K562 (cell line): ENCODE measurements around the gene HIPK2. TPM values are rescaled to one million over a fixed set of nuclear protein-coding genes. Genes with fewer than 3 reads are reported as not detected.

ENCODE experiments used
- CEBPB ChIP-seq: fragments of 450-650 bp; IDR thresholded peaks from 2 replicates; pipeline ENCODE4 v1.6.1; 2016; ENCODE audit warnings: missing genetic modification characterization, missing compliant biosample characterization
- CEBPG ChIP-seq, 3 experiments: fragments of 200-800 bp in 1 of 3; sonication (Bioruptor generic) in 1 of 3; sonication (generic) in 1 of 3; formaldehyde crosslinking in 1 of 3; IDR thresholded peaks in 2 of 3; conservative IDR thresholded peaks in 1 of 3; 2 replicates each; pipeline versions ENCODE4 v1.6.1 to v1.8.0; 2016 to 2022; ENCODE audit warnings: missing compliant biosample characterization in 2 of 3, missing genetic modification characterization in 2 of 3, mild to moderate bottlenecking in 1 of 3, missing genetic modification reagents in 1 of 3
- MEIS2 ChIP-seq: fragments of 450-650 bp; IDR thresholded peaks from 2 replicates; pipeline ENCODE4 v1.6.1; 2014; ENCODE audit warnings: mild to moderate bottlenecking; ENCODE audit not compliant: partially characterized antibody
- POLR2AphosphoS2 ChIP-seq: IDR thresholded peaks from 2 replicates; pipeline ENCODE4 v1.6.1; 2012; ENCODE audit warnings: low read length, improper control_type of control experiment
- ZBTB7A ChIP-seq: IDR thresholded peaks from 2 replicates; pipeline ENCODE4 v1.6.1; 2011; ENCODE audit warnings: low read depth, mild to moderate bottlenecking, low read length, moderate library complexity, borderline replicate concordance; ENCODE audit not compliant: control insufficient read depth
- ZNF586 ChIP-seq: fragments of 450-650 bp; formaldehyde crosslinking; conservative IDR thresholded peaks from 2 replicates; pipeline ENCODE4 v1.4.0; 2020; ENCODE audit warnings: mild to moderate bottlenecking, moderate library complexity
- polyA plus RNA-seq, 8 experiments: library from polyadenylated mRNA; depleted of rRNA in 4 of 8; stranded (reverse) in 5 of 8; unstranded in 3 of 8; fragments of >200 nt; fragmentation: Nextera tagmentation in 2 of 8; fragmentation: Illumina TruSeq in 1 of 8; extraction: Ambion mirVana in 2 of 8; extraction: Trizol in 1 of 8; gene quantifications; 2 replicates each; pipeline versions ENCODE4 v1.2.1 to v1.2.3, GENCODE V29; 2011 to 2014; ENCODE audit warnings: inconsistent platforms in 1 of 8, missing spikeins in 1 of 8
- total RNA-seq, 7 experiments: library from RNA; depleted of rRNA in 6 of 7; stranded (reverse); fragments of >200 nt in 6 of 7; fragmentation: Illumina TruSeq in 2 of 7; extraction: Trizol in 2 of 7; gene quantifications; 2 replicates each; pipeline versions ENCODE4 v1.2.1 to v1.2.3, GENCODE V29; 2011 to 2021; ENCODE audit warnings: low replicate concordance in 1 of 7
- TF ChIP-seq, protein P1 (sequence below): fragments of 450-650 bp; IDR thresholded peaks from 2 replicates; pipeline ENCODE4 v1.6.1; 2016
- TF ChIP-seq, protein P2 (sequence below), 2 experiments: fragments of 450-650 bp in 1 of 2; sonication (generic) in 1 of 2; formaldehyde crosslinking in 1 of 2; IDR thresholded peaks in 1 of 2; conservative IDR thresholded peaks in 1 of 2; 2 replicates each; pipeline versions ENCODE4 v1.6.1 to v1.8.1; 2016 to 2023; ENCODE audit warnings: mild to moderate bottlenecking in 2 of 2, moderate library complexity in 2 of 2, inconsistent platforms in 1 of 2, missing genetic modification reagents in 1 of 2

The HIPK2 gene
- total and polyA plus RNA-seq, 9 of the 15 experiments (the other 6 are each of a cell fraction or from before 2014, with no cell fraction given): 0.69 to 19.8 (median 5.1) TPM

DNA sequence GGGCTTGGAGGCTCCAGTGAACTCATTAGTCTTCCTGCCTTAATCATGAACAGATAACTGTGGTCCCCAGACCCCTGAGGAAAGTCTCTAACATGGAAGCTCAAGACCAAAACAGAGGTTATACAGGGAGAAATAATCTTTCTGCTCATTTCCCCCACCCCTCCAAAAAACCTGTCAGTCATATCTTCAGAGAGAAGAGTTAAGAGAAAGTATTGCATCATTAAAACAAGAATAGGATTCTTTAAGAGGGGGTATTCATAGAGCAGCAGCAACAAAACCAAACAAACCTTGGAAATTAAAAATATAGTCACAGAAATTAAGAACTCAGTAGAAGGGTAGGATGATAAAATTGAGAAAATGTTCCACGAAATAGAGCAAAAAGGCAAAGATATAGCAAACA is 246.7 kb downstream of the HIPK2 start (continued):
- TF ChIP-seq CEBPB (tag) (peak; percentile 54), POLR2AphosphoS2 (no peak), ZBTB7A (no peak), ZNF586 (CRISPR knock-in tag) (no peak), CEBPG (CRISPR knock-in tag; IDR thresholded peaks at IDR 0.05) (peak; percentile 6; the same call in 1 of the 2 replicates), CEBPG (tag; conservative IDR thresholded peaks at IDR 0.05 in 1 of 2, IDR thresholded peaks at IDR 0.05 in 1 of 2) (peak; percentile 84 to 86), MEIS2 (peak; percentile 35)
- TF ChIP-seq, protein P1, sequence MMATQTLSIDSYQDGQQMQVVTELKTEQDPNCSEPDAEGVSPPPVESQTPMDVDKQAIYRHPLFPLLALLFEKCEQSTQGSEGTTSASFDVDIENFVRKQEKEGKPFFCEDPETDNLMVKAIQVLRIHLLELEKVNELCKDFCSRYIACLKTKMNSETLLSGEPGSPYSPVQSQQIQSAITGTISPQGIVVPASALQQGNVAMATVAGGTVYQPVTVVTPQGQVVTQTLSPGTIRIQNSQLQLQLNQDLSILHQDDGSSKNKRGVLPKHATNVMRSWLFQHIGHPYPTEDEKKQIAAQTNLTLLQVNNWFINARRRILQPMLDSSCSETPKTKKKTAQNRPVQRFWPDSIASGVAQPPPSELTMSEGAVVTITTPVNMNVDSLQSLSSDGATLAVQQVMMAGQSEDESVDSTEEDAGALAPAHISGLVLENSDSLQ: peak; percentile 88
- TF ChIP-seq, protein P2, sequence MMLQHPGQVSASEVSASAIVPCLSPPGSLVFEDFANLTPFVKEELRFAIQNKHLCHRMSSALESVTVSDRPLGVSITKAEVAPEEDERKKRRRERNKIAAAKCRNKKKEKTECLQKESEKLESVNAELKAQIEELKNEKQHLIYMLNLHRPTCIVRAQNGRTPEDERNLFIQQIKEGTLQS (IDR thresholded peaks at IDR 0.05): peak; percentile 82
- TF ChIP-seq, protein P2 (CRISPR knock-in tag; conservative IDR thresholded peaks at IDR 0.05): no peak
